Caco-2 (cell line): ENCODE results near the gene ATP9B. TPM values are rescaled to one million over a fixed set of nuclear protein-coding genes. Genes with fewer than 3 reads are reported as not detected.

ENCODE experiments used
- BruUV-seq: library from RNA; stranded (reverse); fragments of 400-500 nt; replicated peaks from 2 replicates; lab custom pipeline; 2021; lab: Mats Ljungman, UMichigan
- CTCF ChIA-PET: fragments of 300-600 bp; sonication (Branson Sonifier 250); formaldehyde crosslinking; loops from one replicate; lab custom pipeline; 2022; ENCODE audit warnings: antibody characterized with exemption; lab: Charles Lee
- POLR2A ChIA-PET: fragments of 300-600 bp; sonication (Branson Sonifier 250); formaldehyde crosslinking; loops from one replicate; lab custom pipeline; 2022; ENCODE audit warnings: antibody characterized with exemption; lab: Charles Lee
- DNase-seq, 2 experiments: peaks; one replicate each; pipeline versions ENCODE4 v3.0.0 to v3.0.0-alpha.2; 2020 to 2022
- H3K27me3 ChIP-seq: replicated peaks from 2 replicates; pipeline ENCODE4 v1.6.0; 2011; ENCODE audit warnings: low read length; ENCODE audit not compliant: control insufficient read depth, insufficient read depth
- H3K36me3 ChIP-seq: 2 replicates; pipeline ENCODE4 v1.5.1; 2011; ENCODE audit warnings: low read length; ENCODE audit not compliant: control insufficient read depth, insufficient read depth
- H3K4me1 ChIP-seq: fragments of 250-450 bp; sonication (Bioruptor Pico); 2 replicates; pipeline ENCODE4 v1.5.1; 2020; ENCODE audit warnings: mild to moderate bottlenecking
- H3K4me3 ChIP-seq: 2 replicates; pipeline ENCODE4 v1.5.1; 2011; ENCODE audit warnings: low read depth, mild to moderate bottlenecking, control low read depth, low read length
- H3K9me3 ChIP-seq: fragments of 250-450 bp; sonication (Bioruptor Pico); 2 replicates; pipeline ENCODE4 v1.5.1; 2020; ENCODE audit warnings: mild to moderate bottlenecking, moderate library complexity
- H3K27ac Mint-ChIP-seq: one replicate; pipeline ENCODE4 v1.8.0; 2022; ENCODE audit warnings: mixed read lengths; ENCODE audit not compliant: unreplicated experiment
- H3K27me3 Mint-ChIP-seq: one replicate; pipeline ENCODE4 v1.8.0; 2022; ENCODE audit warnings: mixed read lengths; ENCODE audit not compliant: insufficient read depth, unreplicated experiment
- H3K36me3 Mint-ChIP-seq: one replicate; pipeline ENCODE4 v1.8.0; 2022; ENCODE audit warnings: mild to moderate bottlenecking, mixed read lengths; ENCODE audit not compliant: insufficient read depth, unreplicated experiment
- H3K4me1 Mint-ChIP-seq: one replicate; pipeline ENCODE4 v1.8.0; 2022; ENCODE audit warnings: low read depth, mixed read lengths; ENCODE audit not compliant: unreplicated experiment
- H3K4me3 Mint-ChIP-seq: one replicate; pipeline ENCODE4 v1.8.0; 2022; ENCODE audit warnings: mild to moderate bottlenecking, moderate library complexity, mixed read lengths; ENCODE audit not compliant: unreplicated experiment
- H3K9me3 Mint-ChIP-seq: one replicate; pipeline ENCODE4 v1.8.0; 2022; ENCODE audit warnings: mixed read lengths; ENCODE audit not compliant: unreplicated experiment
- intact Hi-C: fragments of 100-400 bp; cut with micrococcal nuclease; formaldehyde crosslinking; loops from one replicate; pipeline ENCODE4 v1.10.0; 2022; ENCODE audit not compliant: unreplicated experiment
- total RNA-seq: library from RNA; stranded (reverse); gene quantifications from 2 replicates; pipeline ENCODE4 v1.2.3, GENCODE V29; 2022
- TF ChIP-seq, protein P1 (sequence below), 2 experiments: fragments of 200-600 bp in 1 of 2; IDR thresholded peaks; 1 replicate in 1 of 2; 2 replicates in 1 of 2; pipeline versions ENCODE4 v1.5.1 to v1.8.0; 2011 to 2022; ENCODE audit warnings: antibody characterized with exemption in 1 of 2, control low read depth in 1 of 2, inconsistent platforms in 1 of 2, low read depth in 1 of 2, low read length in 1 of 2, mild to moderate bottlenecking in 1 of 2, moderate library complexity in 1 of 2; ENCODE audit not compliant: insufficient read depth in 1 of 2, severe bottlenecking in 1 of 2, unreplicated experiment in 1 of 2

The ATP9B gene
- total RNA-seq, 1 experiment from 2014 or later, result 15.8 TPM

DNA sequence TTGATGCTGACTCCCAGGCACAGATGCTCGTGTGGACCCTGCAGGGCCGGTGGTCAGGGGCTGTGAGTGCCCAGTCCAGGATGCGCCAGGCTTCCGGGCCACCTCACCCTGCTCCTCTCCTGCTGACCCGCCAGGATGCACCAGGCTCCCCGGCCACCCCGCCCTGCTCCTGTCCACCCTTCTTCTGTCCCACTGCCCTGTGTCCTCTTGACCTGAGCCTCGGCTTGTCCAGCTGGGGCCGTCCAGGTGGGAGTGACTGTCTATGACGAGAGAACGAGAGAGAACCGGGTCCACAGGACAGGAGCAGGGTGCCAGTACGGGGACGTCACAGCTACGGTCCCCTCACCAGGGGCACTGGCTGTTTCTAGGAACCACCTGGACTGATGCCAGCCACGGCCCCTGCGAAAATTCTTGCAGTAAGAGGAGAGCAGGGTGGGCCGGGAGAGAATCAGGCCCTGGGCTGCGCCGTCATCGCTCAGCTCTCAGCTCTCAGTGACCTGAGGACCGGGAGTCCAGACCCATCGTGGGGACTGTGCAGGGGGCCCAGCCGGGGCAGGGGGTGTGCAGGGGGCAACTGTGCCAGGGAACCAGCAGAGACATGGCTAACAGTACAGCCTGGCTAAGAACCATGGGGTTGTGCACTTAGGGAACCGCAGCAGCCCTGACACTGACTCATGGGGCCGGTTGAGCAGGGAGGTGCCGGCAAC lies 313.6 kb downstream of the ATP9B start:
- Histone ChIP-seq H3K27me3 (no peaks in the 10 kb centered on the region), H3K4me3 (no peak overlapping the region), H3K4me1 (no peaks in the 10 kb centered on the region), H3K36me3 (no peaks in the 10 kb centered on the region), H3K9me3 (no peaks in the 10 kb centered on the region)
- intact Hi-C loops, result no loop called here
- DNase-seq, result no peak
- H3K4me3 Mint-ChIP-seq, result no peak overlapping the region
- POLR2A ChIA-PET, result no interaction called here
- no peak overlapping the region for H3K27ac Mint-ChIP-seq
- H3K27me3 Mint-ChIP-seq, result peaks cover 4% of the 10 kb centered on the region
- CTCF ChIA-PET, result interaction anchor here (0.5 kb wide), 1 partner anchor 210 kb away, joined by 5 read pairs; no protein-coding TSS in a partner anchor
- no TSS peak for BruUV-seq
- H3K9me3 Mint-ChIP-seq, result no peaks in the 10 kb centered on the region
- TF ChIP-seq, protein P1, sequence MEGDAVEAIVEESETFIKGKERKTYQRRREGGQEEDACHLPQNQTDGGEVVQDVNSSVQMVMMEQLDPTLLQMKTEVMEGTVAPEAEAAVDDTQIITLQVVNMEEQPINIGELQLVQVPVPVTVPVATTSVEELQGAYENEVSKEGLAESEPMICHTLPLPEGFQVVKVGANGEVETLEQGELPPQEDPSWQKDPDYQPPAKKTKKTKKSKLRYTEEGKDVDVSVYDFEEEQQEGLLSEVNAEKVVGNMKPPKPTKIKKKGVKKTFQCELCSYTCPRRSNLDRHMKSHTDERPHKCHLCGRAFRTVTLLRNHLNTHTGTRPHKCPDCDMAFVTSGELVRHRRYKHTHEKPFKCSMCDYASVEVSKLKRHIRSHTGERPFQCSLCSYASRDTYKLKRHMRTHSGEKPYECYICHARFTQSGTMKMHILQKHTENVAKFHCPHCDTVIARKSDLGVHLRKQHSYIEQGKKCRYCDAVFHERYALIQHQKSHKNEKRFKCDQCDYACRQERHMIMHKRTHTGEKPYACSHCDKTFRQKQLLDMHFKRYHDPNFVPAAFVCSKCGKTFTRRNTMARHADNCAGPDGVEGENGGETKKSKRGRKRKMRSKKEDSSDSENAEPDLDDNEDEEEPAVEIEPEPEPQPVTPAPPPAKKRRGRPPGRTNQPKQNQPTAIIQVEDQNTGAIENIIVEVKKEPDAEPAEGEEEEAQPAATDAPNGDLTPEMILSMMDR (IDR thresholded peaks at IDR 0.05; ENCODE audit: insufficient read depth in 1 of 2, low read depth in 1 of 2, low read length in 1 of 2, severe bottlenecking in 1 of 2, unreplicated experiment in 1 of 2), result no peak
- peaks cover 5% of the 10 kb centered on the region for H3K36me3 Mint-ChIP-seq
- peaks cover 5% of the 10 kb centered on the region for H3K4me1 Mint-ChIP-seq

DNA sequence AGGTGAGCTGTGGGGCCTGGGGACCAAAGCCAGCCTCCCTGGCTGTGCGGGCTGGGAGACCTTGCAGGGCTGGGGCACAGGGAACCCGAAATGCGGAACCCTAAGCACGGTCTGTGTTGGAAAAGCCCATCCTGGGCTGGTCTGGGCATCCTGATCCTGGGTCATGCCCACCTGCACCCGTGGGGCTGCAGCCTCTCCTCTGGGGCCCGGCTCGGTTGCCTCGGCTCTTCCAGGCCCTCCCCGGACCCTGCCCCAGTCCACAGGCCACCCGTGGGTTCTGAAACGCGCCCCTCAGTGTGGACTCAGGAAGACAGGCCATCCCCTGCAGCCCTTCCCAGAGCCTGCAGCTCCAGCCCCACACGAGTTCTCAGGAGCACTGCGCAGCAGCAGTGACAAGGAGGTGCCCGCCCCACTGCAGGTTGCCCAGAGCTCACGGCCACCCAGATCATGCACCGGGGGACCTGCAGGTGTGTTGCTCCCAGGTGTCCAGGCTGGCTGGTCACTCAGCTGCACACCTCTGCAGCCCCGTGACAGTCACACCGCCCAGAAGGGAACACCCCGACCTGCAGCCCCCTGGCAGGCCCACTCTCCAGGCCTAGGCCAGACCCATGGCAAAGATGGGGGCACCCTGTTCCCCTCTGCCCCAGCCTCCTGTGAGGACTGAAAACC lies 314.3 kb downstream of the ATP9B start:
- H3K36me3 Mint-ChIP-seq, result no peaks in the 10 kb centered on the region
- intact Hi-C loops, result no loop called here
- POLR2A ChIA-PET, result no interaction called here
- peaks cover 6% of the 10 kb centered on the region for H3K27me3 Mint-ChIP-seq
- no peak overlapping the region for H3K27ac Mint-ChIP-seq
- TF ChIP-seq, protein P1 (IDR thresholded peaks at IDR 0.05; ENCODE audit: insufficient read depth in 1 of 2, low read depth in 1 of 2, low read length in 1 of 2, severe bottlenecking in 1 of 2, unreplicated experiment in 1 of 2), result no peak
- no peaks in the 10 kb centered on the region for H3K9me3 ChIP-seq
- peaks cover 5% of the 10 kb centered on the region for H3K4me1 Mint-ChIP-seq
- CTCF ChIA-PET, result no interaction called here
- no peaks in the 10 kb centered on the region for H3K27me3 ChIP-seq
- BruUV-seq, result no TSS peak
- H3K4me3 Mint-ChIP-seq, result no peak overlapping the region
- no peak overlapping the region for H3K4me3 ChIP-seq
- no peaks in the 10 kb centered on the region for H3K9me3 Mint-ChIP-seq
- no peaks in the 10 kb centered on the region for H3K36me3 ChIP-seq
- DNase-seq, result no peak
- no peaks in the 10 kb centered on the region for H3K4me1 ChIP-seq

DNA sequence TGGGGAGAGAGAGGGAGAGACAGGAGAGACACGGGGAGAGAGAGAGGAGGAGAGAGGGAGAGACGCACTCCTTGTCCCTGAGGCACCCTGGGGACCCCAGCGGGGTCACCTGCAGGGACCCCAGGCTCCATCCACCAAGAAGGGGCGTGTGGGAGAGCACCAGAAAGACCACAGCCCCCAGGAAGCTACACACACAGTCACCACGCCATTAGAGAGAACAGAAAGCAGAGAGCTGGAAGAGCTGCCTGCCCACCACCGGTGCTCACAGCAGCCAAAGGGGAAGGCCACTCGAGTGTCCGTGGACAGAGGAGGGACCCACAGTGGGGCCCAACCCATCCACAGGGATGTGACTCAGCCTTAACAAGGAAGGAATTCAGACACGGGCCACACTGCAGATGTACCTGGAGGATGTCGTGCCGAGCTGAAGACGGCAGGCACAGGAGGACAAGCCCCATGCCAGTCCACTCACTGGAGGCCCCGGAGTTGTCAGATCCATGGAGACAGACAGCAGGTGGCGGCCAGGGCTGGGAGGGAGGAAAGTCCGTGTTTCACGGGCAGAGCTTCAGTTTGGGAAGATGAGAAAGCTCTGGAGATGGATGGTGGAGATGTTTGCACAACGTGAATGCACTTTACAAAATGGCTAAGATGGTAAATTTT lies 315.1 kb downstream of the ATP9B start:
- BruUV-seq, result no TSS peak
- H3K27me3 Mint-ChIP-seq, result peaks cover 11% of the 10 kb centered on the region
- no peak overlapping the region for H3K4me3 ChIP-seq
- no peaks in the 10 kb centered on the region for H3K9me3 ChIP-seq
- H3K4me3 Mint-ChIP-seq, result no peak overlapping the region
- H3K9me3 Mint-ChIP-seq, result no peaks in the 10 kb centered on the region
- H3K36me3 Mint-ChIP-seq, result no peaks in the 10 kb centered on the region
- DNase-seq, result no peak
- ChIA-PET CTCF (interaction anchor here (1.2 kb wide), 1 partner anchor 132 kb away, joined by 3 read pairs; no protein-coding TSS in a partner anchor), POLR2A (no interaction called here)
- peaks cover 5% of the 10 kb centered on the region for H3K4me1 Mint-ChIP-seq
- intact Hi-C loops, result no loop called here
- H3K27me3 ChIP-seq, result no peaks in the 10 kb centered on the region
- H3K27ac Mint-ChIP-seq, result no peak overlapping the region
- no peaks in the 10 kb centered on the region for H3K36me3 ChIP-seq
- no peaks in the 10 kb centered on the region for H3K4me1 ChIP-seq
- TF ChIP-seq, protein P1 (IDR thresholded peaks at IDR 0.05; ENCODE audit: insufficient read depth in 1 of 2, low read depth in 1 of 2, low read length in 1 of 2, severe bottlenecking in 1 of 2, unreplicated experiment in 1 of 2), result no peak
